Measurements from ENCODE around the gene VAT1L. TPM values are rescaled to one million over a fixed set of nuclear protein-coding genes. Genes with fewer than 3 reads are reported as not detected.

Gene VAT1L
- total RNA-seq, 2 experiments from 2014 or later: not detected

GRCh38 chr16:77825196-77825595 is 36.8 kb downstream of the VAT1L start:
- ChIA-PET CTCF (no interaction called here), POLR2A (interaction anchor here (0.7 kb wide), 1 partner anchor 134 kb away, joined by 3 read pairs; no protein-coding TSS in a partner anchor)

- ChIA-PET CTCF (no interaction called here), POLR2A (no interaction called here)
These were observed 38.7 kb downstream of the VAT1L start for GRCh38 chr16:77827032-77827431.

GRCh38 chr16:77833921-77834634 is 45.7 kb downstream of the VAT1L start:
- POLR2A ChIA-PET: no interaction called here
- CTCF ChIA-PET: no interaction called here

- CTCF ChIA-PET: no interaction called here
- POLR2A ChIA-PET: no interaction called here
These were observed 46.5 kb downstream of the VAT1L start for GRCh38 chr16:77834635-77835540.

- POLR2A ChIA-PET: no interaction called here
These were observed 48.4 kb downstream of the VAT1L start for GRCh38 chr16:77836801-77837200.

GRCh38 chr16:77838597-77839255 is 50.4 kb downstream of the VAT1L start:
- CTCF ChIA-PET: no interaction called here
- POLR2A ChIA-PET: no interaction called here

More at GRCh38 chr16:77836801-77837200, 48.4 kb downstream of the VAT1L start:
- CTCF ChIA-PET: no interaction called here

GRCh38 chr16:77840093-77840492 is 51.7 kb downstream of the VAT1L start:
- POLR2A ChIA-PET: no interaction called here
- CTCF ChIA-PET: no interaction called here

GRCh38 chr16:77840673-77841501 is 52.5 kb downstream of the VAT1L start:
- CTCF ChIA-PET: interaction anchor here (1.4 kb wide), 1 partner anchor 10 kb away, joined by 3 read pairs; no protein-coding TSS in a partner anchor
- POLR2A ChIA-PET: no interaction called here

GRCh38 chr16:77841502-77841763 is 53.1 kb downstream of the VAT1L start:
- CTCF ChIA-PET: interaction anchor here (1.4 kb wide), 1 partner anchor 11 kb away, joined by 3 read pairs; no protein-coding TSS in a partner anchor
- POLR2A ChIA-PET: no interaction called here

- ChIA-PET POLR2A (no interaction called here), CTCF (no interaction called here)
These were observed 54.1 kb downstream of the VAT1L start for GRCh38 chr16:77842468-77842867.

- ChIA-PET CTCF (no interaction called here), POLR2A (no interaction called here)
These were observed 55.0 kb downstream of the VAT1L start for GRCh38 chr16:77843405-77843804.

GRCh38 chr16:77844801-77845200 is 56.4 kb downstream of the VAT1L start:
- CTCF ChIA-PET: no interaction called here
- POLR2A ChIA-PET: no interaction called here

GRCh38 chr16:77849646-77850258 is 61.4 kb downstream of the VAT1L start:
- POLR2A ChIA-PET: no interaction called here
- CTCF ChIA-PET: no interaction called here

- CTCF ChIA-PET: no interaction called here
- POLR2A ChIA-PET: no interaction called here
These were observed 62.4 kb downstream of the VAT1L start for GRCh38 chr16:77850636-77851333.

- ChIA-PET CTCF (no interaction called here), POLR2A (no interaction called here)
These were observed 64.8 kb downstream of the VAT1L start for GRCh38 chr16:77853161-77853560.

- CTCF ChIA-PET: no interaction called here
- POLR2A ChIA-PET: no interaction called here
These were observed 68.2 kb downstream of the VAT1L start for GRCh38 chr16:77856438-77857160.

- CTCF ChIA-PET: no interaction called here
- POLR2A ChIA-PET: no interaction called here
These were observed 69.7 kb downstream of the VAT1L start for GRCh38 chr16:77858060-77858459.

GRCh38 chr16:77859493-77860232 is 71.3 kb downstream of the VAT1L start:
- CTCF ChIA-PET: no interaction called here
- POLR2A ChIA-PET: no interaction called here

Data from activated CD8-positive, alpha-beta memory T cell treated with anti-CD3 and anti-CD28 coated beads for 36 hours (primary cell).